Measurements from ENCODE around the gene PFDN4.

DNA sequence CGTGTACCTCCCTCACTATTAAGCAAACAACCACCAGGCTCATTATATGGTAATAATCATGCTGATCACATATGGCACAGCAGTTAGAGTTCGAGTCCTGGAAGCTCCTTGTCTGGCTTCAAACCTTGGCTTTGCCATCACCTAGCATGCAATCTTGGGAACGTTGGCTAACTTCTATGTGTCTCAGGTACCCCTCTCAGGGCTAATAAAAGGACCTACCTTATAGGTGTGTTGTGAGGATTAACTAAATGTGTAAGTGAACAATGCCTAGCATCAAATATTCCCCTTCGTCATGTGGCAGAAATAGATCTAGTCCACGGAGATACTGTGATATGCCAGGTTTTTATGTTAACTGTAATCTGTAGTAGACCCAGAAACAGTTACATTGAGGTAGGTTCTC lies 44.5 kb upstream of the PFDN4 start:
- TF ChIP-seq POLR2A (IDR thresholded peaks at IDR 0.05; ENCODE audit: low read length) (no peak), GATA1 (IDR thresholded peaks at IDR 0.05; ENCODE audit: low read depth, low read length) (no peak)

Data from erythroblast (primary cell).